ENCODE data around the gene NEAT1.

Gene NEAT1

DNA sequence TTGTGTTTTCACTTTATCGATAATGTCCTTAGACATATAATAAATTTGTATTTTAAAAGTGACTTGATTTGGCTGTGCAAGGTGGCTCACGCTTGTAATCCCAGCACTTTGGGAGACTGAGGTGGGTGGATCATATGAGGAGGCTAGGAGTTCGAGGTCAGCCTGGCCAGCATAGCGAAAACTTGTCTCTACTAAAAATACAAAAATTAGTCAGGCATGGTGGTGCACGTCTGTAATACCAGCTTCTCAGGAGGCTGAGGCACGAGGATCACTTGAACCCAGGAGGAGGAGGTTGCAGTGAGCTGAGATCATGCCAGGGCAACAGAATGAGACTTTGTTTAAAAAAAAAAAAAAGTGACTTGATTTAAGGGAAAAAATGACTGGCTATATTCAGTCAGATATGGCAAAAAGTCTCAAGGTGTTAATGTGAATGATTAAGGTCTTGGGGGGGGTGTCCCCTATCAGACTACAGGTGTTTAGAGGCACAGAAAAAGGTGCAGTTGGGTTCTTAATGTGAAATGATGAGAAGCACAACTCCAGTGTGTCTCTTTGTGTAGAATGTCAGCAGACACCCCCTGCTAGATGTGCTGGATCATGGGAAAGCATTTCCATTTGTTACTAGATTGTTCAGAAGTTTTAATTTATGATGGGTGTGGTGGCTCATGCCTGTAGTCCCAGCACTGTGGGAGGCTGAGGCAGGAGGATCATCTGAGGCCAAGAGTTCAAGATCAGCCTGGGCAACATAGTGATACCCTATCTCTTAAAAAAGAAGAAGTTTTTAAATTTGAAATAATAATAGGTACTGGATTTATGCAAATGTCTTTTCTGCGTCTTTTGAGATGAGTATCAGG lies 17.0 kb downstream of the NEAT1 start:
- H2AFZ ChIP-seq (ENCODE audit: low read depth, low read length): no peak overlapping the region
- H2AK5ac ChIP-seq (ENCODE audit: low read length, severe bottlenecking): no peak overlapping the region
- H3K79me1 ChIP-seq (replicated peaks; ENCODE audit: low read length, poor library complexity, severe bottlenecking): no peaks in the 10 kb centered on the region
- H4K8ac ChIP-seq (ENCODE audit: low read length): no peak overlapping the region
- H3K4me3 ChIP-seq (ENCODE audit: insufficient read depth in 1 of 2, low read depth in 1 of 2, low read length in 2 of 2): no peak overlapping the region
- H3K14ac ChIP-seq (ENCODE audit: low read length in 2 of 2): no peak overlapping the region
- peaks cover 39% of the 10 kb centered on the region for H3K4me1 ChIP-seq (ENCODE audit: control insufficient read depth, insufficient read depth, low read depth, low read length)
- peak; percentile 76 for DNase-seq
- H3K27ac ChIP-seq (ENCODE audit: low read length, poor library complexity, severe bottlenecking): peak overlapping the region; percentile 23
- no peaks in the 10 kb centered on the region for H3K27me3 ChIP-seq (ENCODE audit: control insufficient read depth in 1 of 2, insufficient read depth in 1 of 2, low read length in 2 of 2)
- no peak overlapping the region for H4K91ac ChIP-seq (ENCODE audit: low read length)
- H2BK12ac ChIP-seq (ENCODE audit: low read length in 2 of 2): no peak overlapping the region
- no peak overlapping the region for H2BK5ac ChIP-seq (ENCODE audit: low read depth, low read length, poor library complexity, severe bottlenecking)
- no peak overlapping the region for H2BK15ac ChIP-seq (ENCODE audit: low read depth, poor library complexity, severe bottlenecking)
- H3K9ac ChIP-seq (ENCODE audit: low read length): peak overlapping the region; percentile 80
- no peak overlapping the region for H2BK120ac ChIP-seq (ENCODE audit: low read depth, low read length)
- H3K4me2 ChIP-seq (ENCODE audit: low read length, poor library complexity, severe bottlenecking): no peak overlapping the region
- H3K36me3 ChIP-seq (ENCODE audit: control insufficient read depth in 1 of 2, insufficient read depth in 2 of 2, low read depth in 1 of 2, low read length in 2 of 2): peaks cover 41 to 78% of the 10 kb centered on the region in 2 experiments
- H3K18ac ChIP-seq (ENCODE audit: low read depth in 1 of 2, low read length in 2 of 2): no peak overlapping the region
- no peaks in the 10 kb centered on the region for H3K9me3 ChIP-seq (ENCODE audit: control insufficient read depth, low read length)
- H3K4ac ChIP-seq (ENCODE audit: low read depth in 1 of 2, low read length in 2 of 2): no peak overlapping the region
- WGBS: 92% methylated on average over 3 of the region's 7 CpGs
- H3K23ac ChIP-seq (ENCODE audit: low read length in 2 of 2): no peak overlapping the region

DNA sequence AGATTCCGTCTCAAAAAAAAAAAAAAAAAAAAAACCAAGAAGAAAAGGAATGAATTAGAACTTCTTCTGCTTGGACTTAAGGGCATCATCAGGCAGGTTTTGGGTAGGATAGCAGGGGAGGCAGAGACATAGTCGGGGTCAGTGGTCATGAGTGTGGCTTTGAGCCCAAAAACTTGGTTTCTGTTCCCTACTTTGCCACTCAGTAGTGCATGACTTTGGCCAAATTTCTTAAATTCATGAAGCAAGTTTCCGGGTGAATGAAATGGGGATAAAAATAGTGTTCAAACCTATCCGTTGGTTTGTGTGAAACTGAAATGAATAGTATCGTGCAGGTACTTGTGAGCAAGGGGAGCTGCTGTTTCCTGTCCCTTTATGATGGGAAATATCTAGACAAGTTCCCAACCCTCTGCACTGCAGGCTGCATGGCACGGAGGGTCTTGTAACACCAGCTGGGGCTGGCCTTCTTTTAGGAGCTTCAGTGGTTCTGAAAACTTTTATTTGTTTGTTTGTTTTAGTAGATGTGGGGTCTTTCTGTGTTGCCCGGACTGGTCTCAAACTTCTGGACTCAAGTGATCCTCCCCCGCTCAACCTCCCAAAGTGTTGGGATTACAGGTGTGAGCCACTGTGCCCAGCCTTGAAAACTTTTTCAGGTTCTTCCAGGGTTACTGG lies 18.4 kb downstream of the NEAT1 start:
- 87% methylated on average over 8 of the region's 8 CpGs for WGBS
- Histone ChIP-seq H3K9ac (ENCODE audit: low read length) (peak overlapping the region; percentile 80), H2BK5ac (ENCODE audit: low read depth, low read length, poor library complexity, severe bottlenecking) (no peak overlapping the region), H3K27ac (ENCODE audit: low read length, poor library complexity, severe bottlenecking) (peak overlapping the region; percentile 46), H3K4me3 (ENCODE audit: insufficient read depth in 1 of 2, low read depth in 1 of 2, low read length in 2 of 2) (no peak overlapping the region), H3K18ac (ENCODE audit: low read depth in 1 of 2, low read length in 2 of 2) (no peak overlapping the region), H3K36me3 (ENCODE audit: control insufficient read depth in 1 of 2, insufficient read depth in 2 of 2, low read depth in 1 of 2, low read length in 2 of 2) (peaks cover 44 to 73% of the 10 kb centered on the region in 2 experiments), H2AK5ac (ENCODE audit: low read length, severe bottlenecking) (no peak overlapping the region), H4K8ac (ENCODE audit: low read length) (no peak overlapping the region), H3K9me3 (ENCODE audit: control insufficient read depth, low read length) (no peaks in the 10 kb centered on the region), H3K79me1 (replicated peaks; ENCODE audit: low read length, poor library complexity, severe bottlenecking) (no peaks in the 10 kb centered on the region), H3K23ac (ENCODE audit: low read length in 2 of 2) (no peak overlapping the region), H2BK12ac (ENCODE audit: low read length in 2 of 2) (no peak overlapping the region), H3K27me3 (ENCODE audit: control insufficient read depth in 1 of 2, insufficient read depth in 1 of 2, low read length in 2 of 2) (no peaks in the 10 kb centered on the region), H2AFZ (ENCODE audit: low read depth, low read length) (no peak overlapping the region), H3K4me1 (ENCODE audit: control insufficient read depth, insufficient read depth, low read depth, low read length) (peaks cover 42% of the 10 kb centered on the region), H2BK15ac (ENCODE audit: low read depth, poor library complexity, severe bottlenecking) (no peak overlapping the region), H2BK120ac (ENCODE audit: low read depth, low read length) (no peak overlapping the region), H3K4me2 (ENCODE audit: low read length, poor library complexity, severe bottlenecking) (no peak overlapping the region), H3K14ac (ENCODE audit: low read length in 2 of 2) (no peak overlapping the region), H4K91ac (ENCODE audit: low read length) (no peak overlapping the region), H3K4ac (ENCODE audit: low read depth in 1 of 2, low read length in 2 of 2) (no peak overlapping the region)
- peak; percentile 78 for DNase-seq

DNA sequence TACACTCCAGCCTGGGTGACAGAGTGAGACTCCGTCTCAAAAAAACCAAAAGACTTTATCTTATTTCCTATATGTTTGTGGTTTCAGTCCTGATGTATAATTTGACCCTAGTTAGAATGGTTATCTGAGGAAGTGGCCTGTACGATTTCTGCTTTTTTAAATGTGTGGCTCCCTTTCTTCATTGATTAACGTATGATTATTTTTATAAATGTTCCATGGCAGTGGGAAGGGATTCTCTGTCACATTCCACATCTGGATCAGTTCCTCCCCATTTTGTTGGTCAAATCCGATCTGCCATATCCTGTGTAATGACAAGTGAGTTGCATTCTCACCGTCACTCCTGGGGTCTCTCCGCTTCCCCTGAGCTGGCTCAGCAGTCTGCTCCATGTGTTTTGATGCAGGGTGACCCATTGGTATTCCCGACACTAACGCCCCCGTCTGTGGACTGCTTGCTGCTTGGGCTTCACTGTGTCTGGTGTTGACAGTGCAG lies 20.3 kb downstream of the NEAT1 start:
- Histone ChIP-seq H3K14ac (ENCODE audit: low read length in 2 of 2) (no peak overlapping the region), H2BK5ac (ENCODE audit: low read depth, low read length, poor library complexity, severe bottlenecking) (no peak overlapping the region), H2BK15ac (ENCODE audit: low read depth, poor library complexity, severe bottlenecking) (no peak overlapping the region), H3K4me1 (ENCODE audit: control insufficient read depth, insufficient read depth, low read depth, low read length) (peaks cover 46% of the 10 kb centered on the region), H4K8ac (ENCODE audit: low read length) (no peak overlapping the region), H3K36me3 (ENCODE audit: control insufficient read depth in 1 of 2, insufficient read depth in 2 of 2, low read depth in 1 of 2, low read length in 2 of 2) (peaks cover 49 to 67% of the 10 kb centered on the region in 2 experiments), H3K27ac (ENCODE audit: low read length, poor library complexity, severe bottlenecking) (peak overlapping the region; percentile 74), H2AK5ac (ENCODE audit: low read length, severe bottlenecking) (no peak overlapping the region), H3K18ac (ENCODE audit: low read depth in 1 of 2, low read length in 2 of 2) (no peak overlapping the region), H2AFZ (ENCODE audit: low read depth, low read length) (no peak overlapping the region), H3K27me3 (ENCODE audit: control insufficient read depth in 1 of 2, insufficient read depth in 1 of 2, low read length in 2 of 2) (no peaks in the 10 kb centered on the region), H3K4me3 (ENCODE audit: insufficient read depth in 1 of 2, low read depth in 1 of 2, low read length in 2 of 2) (peak overlapping the region in 1 of 2 experiments; percentile 47), H3K4ac (ENCODE audit: low read depth in 1 of 2, low read length in 2 of 2) (no peak overlapping the region), H3K9ac (ENCODE audit: low read length) (peak overlapping the region; percentile 80), H2BK12ac (ENCODE audit: low read length in 2 of 2) (no peak overlapping the region), H3K4me2 (ENCODE audit: low read length, poor library complexity, severe bottlenecking) (no peak overlapping the region), H3K9me3 (ENCODE audit: control insufficient read depth, low read length) (no peaks in the 10 kb centered on the region), H2BK120ac (ENCODE audit: low read depth, low read length) (no peak overlapping the region), H3K23ac (ENCODE audit: low read length in 2 of 2) (no peak overlapping the region), H3K79me1 (replicated peaks; ENCODE audit: low read length, poor library complexity, severe bottlenecking) (no peaks in the 10 kb centered on the region), H4K91ac (ENCODE audit: low read length) (no peak overlapping the region)
- 79% methylated on average over 8 of the region's 9 CpGs for WGBS
- peak; percentile 74 for DNase-seq
